HG02763 (cell line): Measurements from ENCODE around the gene SLC9A5.

Experiments used
- ATAC-seq: cut with Tn5 transposase; IDR thresholded peaks from one replicate; pipeline ENCODE4 v1.9.1; 2021; ENCODE audit warnings: mild to moderate bottlenecking, moderate library complexity; ENCODE audit not compliant: unreplicated experiment

The SLC9A5 gene

GRCh38 chr16:67280090-67281015 is 31.6 kb downstream of the SLC9A5 start:
- ATAC-seq = no peak

GRCh38 chr16:67281536-67282446 is 33.0 kb downstream of the SLC9A5 start:
- ATAC-seq = no peak

GRCh38 chr16:67282447-67282805 is 33.6 kb downstream of the SLC9A5 start:
- ATAC-seq = no peak

- no peak for ATAC-seq
Measured at GRCh38 chr16:67283039-67283825, 34.5 kb downstream of the SLC9A5 start.

GRCh38 chr16:67283826-67284555 is 35.2 kb downstream of the SLC9A5 start:
- ATAC-seq = no peak

- ATAC-seq = no peak
Measured at GRCh38 chr16:67284699-67285646, 36.2 kb downstream of the SLC9A5 start.

- ATAC-seq = no peak
Measured at GRCh38 chr16:67286441-67287235, 37.9 kb downstream of the SLC9A5 start.

GRCh38 chr16:67287960-67288359 is 39.2 kb downstream of the SLC9A5 start:
- ATAC-seq = no peak

GRCh38 chr16:67291461-67291860 is 42.7 kb downstream of the SLC9A5 start:
- no peak for ATAC-seq

- no peak for ATAC-seq
Measured at GRCh38 chr16:67294171-67294757, 45.5 kb downstream of the SLC9A5 start.

GRCh38 chr16:67294938-67295361 is 46.2 kb downstream of the SLC9A5 start:
- ATAC-seq = no peak

- no peak for ATAC-seq
Measured at GRCh38 chr16:67296420-67296819, 47.6 kb downstream of the SLC9A5 start.

GRCh38 chr16:67298277-67298676 is 49.5 kb downstream of the SLC9A5 start:
- no peak for ATAC-seq

- ATAC-seq = no peak
Measured at GRCh38 chr16:67299269-67299668, 50.5 kb downstream of the SLC9A5 start.

- no peak for ATAC-seq
Measured at GRCh38 chr16:67301080-67301782, 52.5 kb downstream of the SLC9A5 start.

GRCh38 chr16:67302076-67302475 is 53.3 kb downstream of the SLC9A5 start:
- ATAC-seq = no peak

GRCh38 chr16:67302970-67303369 is 54.2 kb downstream of the SLC9A5 start:
- no peak for ATAC-seq
